Measurements from ENCODE around the gene TTC7B.

GRCh38 chr14:90827919-90828610 lies 11.8 kb upstream of the TTC7B start:
- TF ChIP-seq CTCF (IDR thresholded peaks at IDR 0.05) (no peak), POLR2A (IDR thresholded peaks at IDR 0.05) (peak in 1 of 2 donors; percentile 66)
